ENCODE results near the gene PBLD.

PBLD gene

GRCh38 chr10:68365611-68366010 is 32.9 kb upstream of the PBLD start:
- no peak for DNase-seq
- no peak for TF ChIP-seq EZH2 (optimal IDR thresholded peaks at IDR 0.05; ENCODE audit: low read depth, low read length)
- H3K9me3 ChIP-seq (replicated peaks; ENCODE audit: insufficient read depth, low read length), result no peaks in the 10 kb centered on the region
- no peaks in the 10 kb centered on the region for H3K79me2 ChIP-seq (ENCODE audit: low read length)
- H2AFZ ChIP-seq (ENCODE audit: low read length), result no peak overlapping the region
- no peaks in the 10 kb centered on the region for H3K27me3 ChIP-seq (replicated peaks; ENCODE audit: insufficient read depth, low read length)
- no peaks in the 10 kb centered on the region for H3F3A ChIP-seq (ENCODE audit: insufficient read depth, low read length)
- H3K27ac ChIP-seq (ENCODE audit: low read length), result no peak overlapping the region
- H3K4me3 ChIP-seq (ENCODE audit: low read length), result no peak overlapping the region
- no peaks in the 10 kb centered on the region for H4K20me1 ChIP-seq (ENCODE audit: insufficient read depth, low read length)
- no peaks in the 10 kb centered on the region for H3K36me3 ChIP-seq (replicated peaks; ENCODE audit: insufficient read depth, low read length)
- H3K4me2 ChIP-seq (ENCODE audit: low read depth, low read length), result no peak overlapping the region
- H3K9ac ChIP-seq (ENCODE audit: low read length), result no peak overlapping the region
- H3K9me2 ChIP-seq (replicated peaks; ENCODE audit: insufficient read depth, low read length), result no peaks in the 10 kb centered on the region
- no peaks in the 10 kb centered on the region for H3K4me1 ChIP-seq (ENCODE audit: low read length)

GRCh38 chr10:68364101-68364886 is 31.6 kb upstream of the PBLD start:
- Histone ChIP-seq H3K36me3 (replicated peaks; ENCODE audit: insufficient read depth, low read length) (no peaks in the 10 kb centered on the region), H3K9me3 (replicated peaks; ENCODE audit: insufficient read depth, low read length) (no peaks in the 10 kb centered on the region), H3K79me2 (ENCODE audit: low read length) (no peaks in the 10 kb centered on the region), H3K27me3 (replicated peaks; ENCODE audit: insufficient read depth, low read length) (no peaks in the 10 kb centered on the region), H2AFZ (ENCODE audit: low read length) (no peak overlapping the region), H3K9me2 (replicated peaks; ENCODE audit: insufficient read depth, low read length) (no peaks in the 10 kb centered on the region), H4K20me1 (ENCODE audit: insufficient read depth, low read length) (no peaks in the 10 kb centered on the region), H3K4me1 (ENCODE audit: low read length) (no peaks in the 10 kb centered on the region), H3K27ac (ENCODE audit: low read length) (no peak overlapping the region), H3K4me2 (ENCODE audit: low read depth, low read length) (no peak overlapping the region), H3K9ac (ENCODE audit: low read length) (no peak overlapping the region), H3K4me3 (ENCODE audit: low read length) (no peak overlapping the region), H3F3A (ENCODE audit: insufficient read depth, low read length) (no peaks in the 10 kb centered on the region)
- DNase-seq, result no peak
- TF ChIP-seq EZH2phosphoT487 (IDR thresholded peaks at IDR 0.05; ENCODE audit: low read length), result no peak
- no peak for TF ChIP-seq CTCF (IDR thresholded peaks at IDR 0.05; ENCODE audit: low read length)
- TF ChIP-seq EZH2 (optimal IDR thresholded peaks at IDR 0.05; ENCODE audit: low read depth, low read length), result no peak

GRCh38 chr10:68362590-68362989 is 29.9 kb upstream of the PBLD start:
- Histone ChIP-seq H3F3A (ENCODE audit: insufficient read depth, low read length) (no peaks in the 10 kb centered on the region), H3K9me3 (replicated peaks; ENCODE audit: insufficient read depth, low read length) (no peaks in the 10 kb centered on the region), H3K9ac (ENCODE audit: low read length) (no peak overlapping the region), H4K20me1 (ENCODE audit: insufficient read depth, low read length) (no peaks in the 10 kb centered on the region), H3K36me3 (replicated peaks; ENCODE audit: insufficient read depth, low read length) (no peaks in the 10 kb centered on the region), H3K79me2 (ENCODE audit: low read length) (no peaks in the 10 kb centered on the region), H3K27me3 (replicated peaks; ENCODE audit: insufficient read depth, low read length) (no peaks in the 10 kb centered on the region), H3K27ac (ENCODE audit: low read length) (no peak overlapping the region), H3K9me2 (replicated peaks; ENCODE audit: insufficient read depth, low read length) (no peaks in the 10 kb centered on the region), H3K4me3 (ENCODE audit: low read length) (no peak overlapping the region), H3K4me2 (ENCODE audit: low read depth, low read length) (no peak overlapping the region), H3K4me1 (ENCODE audit: low read length) (no peaks in the 10 kb centered on the region), H2AFZ (ENCODE audit: low read length) (no peak overlapping the region)
- TF ChIP-seq EZH2phosphoT487 (IDR thresholded peaks at IDR 0.05; ENCODE audit: low read length), result no peak
- no peak for DNase-seq

GRCh38 chr10:68359189-68359588 is 26.5 kb upstream of the PBLD start:
- Histone ChIP-seq H3K4me1 (ENCODE audit: low read length) (no peaks in the 10 kb centered on the region), H3K4me3 (ENCODE audit: low read length) (no peak overlapping the region), H3K36me3 (replicated peaks; ENCODE audit: insufficient read depth, low read length) (no peaks in the 10 kb centered on the region), H2AFZ (ENCODE audit: low read length) (no peak overlapping the region), H3F3A (ENCODE audit: insufficient read depth, low read length) (no peaks in the 10 kb centered on the region), H3K4me2 (ENCODE audit: low read depth, low read length) (no peak overlapping the region), H3K9me2 (replicated peaks; ENCODE audit: insufficient read depth, low read length) (no peaks in the 10 kb centered on the region), H3K79me2 (ENCODE audit: low read length) (no peaks in the 10 kb centered on the region), H3K27me3 (replicated peaks; ENCODE audit: insufficient read depth, low read length) (no peaks in the 10 kb centered on the region), H4K20me1 (ENCODE audit: insufficient read depth, low read length) (no peaks in the 10 kb centered on the region), H3K9me3 (replicated peaks; ENCODE audit: insufficient read depth, low read length) (no peaks in the 10 kb centered on the region), H3K27ac (ENCODE audit: low read length) (no peak overlapping the region), H3K9ac (ENCODE audit: low read length) (no peak overlapping the region)
- no peak for DNase-seq
- no peak for TF ChIP-seq EZH2 (optimal IDR thresholded peaks at IDR 0.05; ENCODE audit: low read depth, low read length)
- no peak for TF ChIP-seq EZH2phosphoT487 (IDR thresholded peaks at IDR 0.05; ENCODE audit: low read length)
- TF ChIP-seq CTCF (IDR thresholded peaks at IDR 0.05; ENCODE audit: low read length), result no peak
